ENCODE data around the gene ZMYND19. TPM values are rescaled to one million over a fixed set of nuclear protein-coding genes. Genes with fewer than 3 reads are reported as not detected.
A peak's percentile ranks its signal among the peaks of the same experiment; 100 is the strongest.
"Not testable (repeated sequence)": the region's sequence is repeated elsewhere in the genome, so short reads cannot be mapped to it uniquely, and the experiment has no call there.

The ZMYND19 gene
- total RNA-seq, 2 donors from 2014 or later: 47.8 to 51.0 TPM

GRCh38 chr9:137630679-137631078 lies 40.4 kb upstream of the ZMYND19 start:
- Mint-ChIP-seq H3K36me3 (ENCODE audit: low read depth) (peaks cover 12% of the 10 kb centered on the region), H3K27me3 (ENCODE audit: insufficient read depth) (no peaks in the 10 kb centered on the region), H3K4me3 (no peak overlapping the region), H3K4me1 (peaks cover 15% of the 10 kb centered on the region), H3K9me3 (no peaks in the 10 kb centered on the region), H3K27ac (peak overlapping the region; percentile 2)
- Histone ChIP-seq H3K36me3 (ENCODE audit: control insufficient read depth, insufficient read depth, low read length) (no peaks in the 10 kb centered on the region), H3K27me3 (ENCODE audit: control insufficient read depth, insufficient read depth, low read length, poor library complexity, severe bottlenecking) (no peaks in the 10 kb centered on the region), H3K27ac (ENCODE audit: low read depth, low read length) (no peak overlapping the region), H3K9me3 (ENCODE audit: control insufficient read depth, low read length) (no peaks in the 10 kb centered on the region), H3K4me3 (ENCODE audit: low read length) (no peak overlapping the region), H3K9ac (ENCODE audit: extremely low read depth, low read length, poor library complexity, severe bottlenecking) (no peak overlapping the region), H3K4me1 (ENCODE audit: control insufficient read depth, insufficient read depth, low read length) (no peaks in the 10 kb centered on the region)
- TF ChIP-seq CTCF (conservative IDR thresholded peaks at IDR 0.05): no peak
- WGBS, 2 experiments (ENCODE audit: insufficient coverage in 1 of 2, insufficient read length in 1 of 2): 83 to 84% methylated on average over 4 of the region's 4 CpGs
- no peak for DNase-seq

DNA sequence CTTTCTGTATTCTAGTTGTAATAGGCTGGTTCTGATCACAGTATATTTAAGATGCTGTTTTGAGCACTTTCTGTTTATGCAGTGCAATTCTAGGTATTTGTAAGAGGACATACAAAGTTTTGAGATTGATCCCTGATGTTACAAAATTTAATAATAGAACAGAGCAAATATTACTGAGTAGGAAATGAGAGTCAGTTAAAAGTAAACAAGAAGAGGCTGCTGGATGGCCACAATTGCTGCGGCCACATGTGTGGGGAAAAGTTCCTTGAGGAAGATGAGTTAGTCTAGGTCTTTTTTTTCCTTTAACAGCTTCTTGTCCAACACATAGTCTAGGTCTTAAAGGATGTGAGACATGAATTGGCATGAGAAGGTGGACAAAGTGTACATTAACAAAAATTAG lies 39.8 kb upstream of the ZMYND19 start:
- Mint-ChIP-seq H3K4me1 (peaks cover 15% of the 10 kb centered on the region), H3K27ac (no peak overlapping the region), H3K4me3 (no peak overlapping the region), H3K36me3 (ENCODE audit: low read depth) (peaks cover 16% of the 10 kb centered on the region), H3K27me3 (ENCODE audit: insufficient read depth) (no peaks in the 10 kb centered on the region), H3K9me3 (no peaks in the 10 kb centered on the region)
- Histone ChIP-seq H3K36me3 (ENCODE audit: control insufficient read depth, insufficient read depth, low read length) (peaks cover 4% of the 10 kb centered on the region), H3K27me3 (ENCODE audit: control insufficient read depth, insufficient read depth, low read length, poor library complexity, severe bottlenecking) (no peaks in the 10 kb centered on the region), H3K9me3 (ENCODE audit: control insufficient read depth, low read length) (no peaks in the 10 kb centered on the region), H3K27ac (ENCODE audit: low read depth, low read length) (no peak overlapping the region), H3K9ac (ENCODE audit: extremely low read depth, low read length, poor library complexity, severe bottlenecking) (no peak overlapping the region), H3K4me1 (ENCODE audit: control insufficient read depth, insufficient read depth, low read length) (no peaks in the 10 kb centered on the region), H3K4me3 (ENCODE audit: low read length) (no peak overlapping the region)
- DNase-seq: no peak
- 95 to 100% methylated on average over 1 of the region's 1 CpG for WGBS, 2 experiments (ENCODE audit: insufficient coverage in 1 of 2, insufficient read length in 1 of 2)
- no peak for TF ChIP-seq CTCF (conservative IDR thresholded peaks at IDR 0.05)

DNA sequence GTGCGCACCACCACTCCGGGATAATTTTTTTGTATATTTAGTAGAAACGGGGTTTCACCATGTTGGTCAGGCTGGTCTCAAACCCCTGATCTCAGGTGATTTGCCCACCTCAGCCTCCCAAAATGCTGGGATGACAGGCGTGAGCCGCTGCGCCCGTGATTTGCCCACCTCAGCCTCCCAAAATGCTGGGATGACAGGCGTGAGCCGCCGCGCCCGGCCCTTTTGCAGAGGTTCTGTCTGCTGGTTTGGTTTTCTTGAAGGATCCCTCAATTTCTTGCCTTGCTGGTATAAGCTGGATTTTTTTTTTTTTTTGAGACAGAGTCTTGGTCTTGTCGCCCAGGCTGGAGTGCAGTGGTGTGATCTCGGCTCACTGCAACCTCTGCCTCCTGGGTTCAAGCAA lies 37.1 kb upstream of the ZMYND19 start:
- H3K27ac ChIP-seq (ENCODE audit: low read depth, low read length); H3K9me3 ChIP-seq (ENCODE audit: control insufficient read depth, low read length); H3K27me3 ChIP-seq (ENCODE audit: control insufficient read depth, insufficient read depth, low read length, poor library complexity, severe bottlenecking); H3K4me3 ChIP-seq (ENCODE audit: low read length); H3K4me3 Mint-ChIP-seq; H3K4me1 ChIP-seq (ENCODE audit: control insufficient read depth, insufficient read depth, low read length); H3K27me3 Mint-ChIP-seq (ENCODE audit: insufficient read depth); H3K9me3 Mint-ChIP-seq; DNase-seq; H3K9ac ChIP-seq (ENCODE audit: extremely low read depth, low read length, poor library complexity, severe bottlenecking); H3K27ac Mint-ChIP-seq: not testable (repeated sequence)
- Mint-ChIP-seq H3K36me3 (ENCODE audit: low read depth) (peaks cover 20% of the 10 kb centered on the region), H3K4me1 (peaks cover 11% of the 10 kb centered on the region)
- H3K36me3 ChIP-seq (ENCODE audit: control insufficient read depth, insufficient read depth, low read length): peaks cover 17% of the 10 kb centered on the region
- WGBS, 2 experiments (ENCODE audit: insufficient coverage in 1 of 2, insufficient read length in 1 of 2): 95 to 98% methylated on average over 6 to 14 of the region's 14 CpGs

DNA sequence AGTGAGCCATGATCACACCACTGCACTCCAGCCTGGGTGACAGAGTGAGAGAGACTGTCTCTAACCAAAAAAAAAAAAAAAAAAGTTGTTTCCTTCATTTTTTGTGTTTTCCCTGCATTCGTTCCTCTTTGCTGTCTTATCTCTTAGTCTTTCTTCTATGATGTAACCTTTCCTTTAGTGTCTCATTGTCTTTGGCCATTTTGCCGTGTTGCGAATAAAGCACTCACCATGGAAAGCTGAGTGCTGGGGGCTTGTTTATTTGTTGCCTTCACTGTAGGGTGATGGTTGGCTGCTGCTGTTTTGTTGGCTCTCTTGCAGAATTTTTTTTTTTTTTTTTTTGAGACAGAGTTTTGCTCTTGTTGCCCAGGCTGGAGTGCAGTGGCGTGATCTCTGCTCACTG lies 36.2 kb upstream of the ZMYND19 start:
- Mint-ChIP-seq H3K27me3 (ENCODE audit: insufficient read depth) (no peaks in the 10 kb centered on the region), H3K4me3 (no peak overlapping the region), H3K36me3 (ENCODE audit: low read depth) (peaks cover 24% of the 10 kb centered on the region), H3K9me3 (no peaks in the 10 kb centered on the region), H3K27ac (no peak overlapping the region), H3K4me1 (peaks cover 7% of the 10 kb centered on the region)
- Histone ChIP-seq H3K27ac (ENCODE audit: low read depth, low read length) (no peak overlapping the region), H3K9me3 (ENCODE audit: control insufficient read depth, low read length) (no peaks in the 10 kb centered on the region), H3K4me1 (ENCODE audit: control insufficient read depth, insufficient read depth, low read length) (no peaks in the 10 kb centered on the region), H3K4me3 (ENCODE audit: low read length) (no peak overlapping the region), H3K9ac (ENCODE audit: extremely low read depth, low read length, poor library complexity, severe bottlenecking) (no peak overlapping the region), H3K27me3 (ENCODE audit: control insufficient read depth, insufficient read depth, low read length, poor library complexity, severe bottlenecking) (no peaks in the 10 kb centered on the region), H3K36me3 (ENCODE audit: control insufficient read depth, insufficient read depth, low read length) (peaks cover 22% of the 10 kb centered on the region)
- no peak for TF ChIP-seq CTCF (conservative IDR thresholded peaks at IDR 0.05)
- 80 to 98% methylated on average over 1 to 4 of the region's 4 CpGs for WGBS, 2 experiments (ENCODE audit: insufficient coverage in 1 of 2, insufficient read length in 1 of 2)
- DNase-seq: no peak

DNA sequence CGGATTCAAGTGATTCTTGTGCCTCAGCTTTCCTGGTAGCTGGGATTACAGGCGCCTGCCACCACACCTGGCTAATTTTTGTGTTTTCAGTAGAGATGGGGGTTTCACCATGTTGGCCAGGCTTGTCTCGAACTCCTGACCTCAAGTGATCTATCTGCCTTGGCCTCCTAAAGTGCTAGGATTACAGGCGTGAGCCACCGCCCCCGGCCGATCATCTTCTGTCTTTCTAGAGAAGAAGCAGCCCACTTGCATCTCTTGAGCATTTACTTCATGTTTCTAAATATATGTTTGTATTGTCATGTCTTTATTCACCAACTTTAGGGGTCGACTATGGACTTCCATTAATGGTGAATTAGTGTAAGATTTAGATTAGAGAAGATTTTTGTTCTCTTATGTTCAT lies 31.9 kb upstream of the ZMYND19 start:
- H3K4me3 ChIP-seq (ENCODE audit: low read length); H3K9me3 Mint-ChIP-seq; H3K9ac ChIP-seq (ENCODE audit: extremely low read depth, low read length, poor library complexity, severe bottlenecking); H3K9me3 ChIP-seq (ENCODE audit: control insufficient read depth, low read length); H3K27me3 ChIP-seq (ENCODE audit: control insufficient read depth, insufficient read depth, low read length, poor library complexity, severe bottlenecking); H3K4me3 Mint-ChIP-seq; H3K4me1 ChIP-seq (ENCODE audit: control insufficient read depth, insufficient read depth, low read length); H3K27ac ChIP-seq (ENCODE audit: low read depth, low read length); DNase-seq; H3K27me3 Mint-ChIP-seq (ENCODE audit: insufficient read depth): not testable (repeated sequence)
- peaks cover 31% of the 10 kb centered on the region for H3K36me3 ChIP-seq (ENCODE audit: control insufficient read depth, insufficient read depth, low read length)
- H3K36me3 Mint-ChIP-seq (ENCODE audit: low read depth): peaks cover 27% of the 10 kb centered on the region
- 95 to 96% methylated on average over 4 to 8 of the region's 8 CpGs for WGBS, 2 experiments (ENCODE audit: insufficient coverage in 1 of 2, insufficient read length in 1 of 2)
- peaks cover 24% of the 10 kb centered on the region for H3K4me1 Mint-ChIP-seq
- H3K27ac Mint-ChIP-seq: peak overlapping the region; percentile 25

All from endodermal cell (in vitro differentiated cells).